ENCODE measurements around the gene MYO5B.

Gene MYO5B

GRCh38 chr18:50091509-50092244, 103.3 kb downstream of the MYO5B start:
- H3K27me3 ChIP-seq (ENCODE audit: insufficient read depth, low read depth, severe bottlenecking): no peaks in the 10 kb centered on the region
- peak overlapping the region; percentile 40 for H3K27ac ChIP-seq
- H3K4me3 ChIP-seq (ENCODE audit: low read depth, low read length): no peak overlapping the region
- no peaks in the 10 kb centered on the region for H3K9me3 ChIP-seq (ENCODE audit: severe bottlenecking)
- TF ChIP-seq CTCF (IDR thresholded peaks at IDR 0.05; ENCODE audit: low read depth, low read length): no peak
- no peak for DNase-seq
- no peaks in the 10 kb centered on the region for H3K36me3 ChIP-seq

GRCh38 chr18:50090370-50091312, 104.3 kb downstream of the MYO5B start:
- DNase-seq: no peak
- Histone ChIP-seq H3K27ac (no peak overlapping the region), H3K4me3 (ENCODE audit: low read depth, low read length) (no peak overlapping the region)

GRCh38 chr18:50089702-50090101, 105.2 kb downstream of the MYO5B start:
- Histone ChIP-seq H3K36me3 (no peaks in the 10 kb centered on the region), H3K27ac (no peak overlapping the region), H3K4me3 (ENCODE audit: low read depth, low read length) (no peak overlapping the region), H3K9me3 (ENCODE audit: severe bottlenecking) (no peaks in the 10 kb centered on the region), H3K27me3 (ENCODE audit: insufficient read depth, low read depth, severe bottlenecking) (no peaks in the 10 kb centered on the region)
- TF ChIP-seq CTCF (IDR thresholded peaks at IDR 0.05; ENCODE audit: low read depth, low read length): no peak
- no peak for DNase-seq

More at GRCh38 chr18:50090370-50091312, 104.3 kb downstream of the MYO5B start:
- Histone ChIP-seq H3K27me3 (ENCODE audit: insufficient read depth, low read depth, severe bottlenecking) (no peaks in the 10 kb centered on the region), H3K9me3 (ENCODE audit: severe bottlenecking) (no peaks in the 10 kb centered on the region), H3K36me3 (no peaks in the 10 kb centered on the region)
- TF ChIP-seq CTCF (IDR thresholded peaks at IDR 0.05; ENCODE audit: low read depth, low read length): no peak

- no peaks in the 10 kb centered on the region for H3K9me3 ChIP-seq (ENCODE audit: severe bottlenecking)
- H3K27me3 ChIP-seq (ENCODE audit: insufficient read depth, low read depth, severe bottlenecking): no peaks in the 10 kb centered on the region
- H3K27ac ChIP-seq: no peak overlapping the region
- H3K4me3 ChIP-seq (ENCODE audit: low read depth, low read length): no peak overlapping the region
- DNase-seq: no peak
- H3K36me3 ChIP-seq: no peaks in the 10 kb centered on the region
- TF ChIP-seq CTCF (IDR thresholded peaks at IDR 0.05; ENCODE audit: low read depth, low read length): no peak
Observed at GRCh38 chr18:50083708-50084107, 111.2 kb downstream of the MYO5B start.

GRCh38 chr18:50080932-50081560, 113.9 kb downstream of the MYO5B start:
- no peak for TF ChIP-seq CTCF (IDR thresholded peaks at IDR 0.05; ENCODE audit: low read depth, low read length)
- DNase-seq: no peak
- no peak overlapping the region for H3K4me3 ChIP-seq (ENCODE audit: low read depth, low read length)
- H3K27ac ChIP-seq: no peak overlapping the region
- no peaks in the 10 kb centered on the region for H3K27me3 ChIP-seq (ENCODE audit: insufficient read depth, low read depth, severe bottlenecking)
- H3K36me3 ChIP-seq: no peaks in the 10 kb centered on the region
- no peaks in the 10 kb centered on the region for H3K9me3 ChIP-seq (ENCODE audit: severe bottlenecking)
